NCI-H510A treated with DMSO at 0.1 percent for 48 hours (cell line): ENCODE results near the gene SEC63.
"Not testable (repeated sequence)": the region's sequence is repeated elsewhere in the genome, so short reads cannot be mapped to it uniquely, and the experiment has no call there.

ENCODE experiments used
- DNase-seq: peaks from one replicate; lab custom pipeline; 2025; lab: John Stamatoyannopoulos, UW

Gene SEC63

DNA sequence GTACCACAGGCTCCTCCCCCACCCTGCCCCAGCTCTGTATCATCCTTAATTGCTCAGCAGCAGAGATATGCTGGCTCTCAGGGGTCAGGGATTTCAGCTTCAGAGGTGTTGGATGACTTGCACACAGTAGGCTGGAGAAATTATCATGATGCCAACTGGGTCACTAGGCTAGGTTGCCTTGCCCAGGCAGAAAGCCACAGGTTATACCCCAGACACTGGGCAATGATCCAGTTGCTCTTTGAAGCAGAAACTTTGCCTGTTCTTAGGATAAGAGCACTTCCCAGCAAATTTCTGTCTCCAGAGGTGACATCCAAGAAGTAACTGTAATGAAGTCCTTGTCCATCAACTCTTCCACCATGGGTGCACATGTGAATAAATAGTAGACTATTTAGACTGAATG lies 95.6 kb downstream of the SEC63 start:
- no peak for DNase-seq

DNA sequence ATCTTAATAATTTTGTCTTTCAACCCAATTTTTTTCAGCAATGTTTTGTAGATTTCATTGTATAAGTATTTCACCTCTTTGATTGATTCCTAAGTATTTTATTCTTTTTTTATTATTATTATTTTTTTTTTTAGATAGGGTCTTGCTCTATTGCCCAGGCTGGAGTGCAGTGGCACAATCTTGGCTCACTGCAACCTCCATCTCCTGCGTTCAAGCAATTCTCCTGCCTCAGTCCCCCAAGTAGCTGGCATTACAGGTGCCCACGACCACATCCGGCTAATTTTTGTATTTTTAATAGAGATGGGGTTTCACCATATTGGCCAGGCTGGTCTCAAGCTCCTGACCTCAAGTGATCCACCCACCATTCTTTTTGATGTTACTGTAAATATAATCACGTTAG lies 97.0 kb downstream of the SEC63 start:
- DNase-seq = not testable (repeated sequence)

DNA sequence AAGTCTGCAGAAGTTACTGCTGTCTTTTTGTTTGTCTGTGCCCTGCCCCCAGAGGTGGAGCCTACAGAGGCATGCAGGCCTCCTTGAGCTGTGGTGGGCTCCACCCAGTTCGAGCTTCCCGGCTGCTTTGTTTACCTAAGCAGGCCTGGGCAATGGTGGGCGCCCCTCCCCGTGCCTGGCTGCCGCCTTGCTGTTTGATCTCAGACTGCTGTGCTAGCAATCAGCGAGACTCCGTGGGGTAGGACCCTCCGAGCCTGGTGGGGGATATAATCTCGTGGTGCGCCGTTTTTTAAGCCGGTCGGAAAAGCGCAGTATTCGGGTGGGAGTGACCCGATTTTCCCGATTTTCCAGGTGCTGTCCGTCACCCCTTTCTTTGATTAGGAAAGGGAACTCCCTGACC lies 97.9 kb downstream of the SEC63 start:
- not testable (repeated sequence) for DNase-seq

DNA sequence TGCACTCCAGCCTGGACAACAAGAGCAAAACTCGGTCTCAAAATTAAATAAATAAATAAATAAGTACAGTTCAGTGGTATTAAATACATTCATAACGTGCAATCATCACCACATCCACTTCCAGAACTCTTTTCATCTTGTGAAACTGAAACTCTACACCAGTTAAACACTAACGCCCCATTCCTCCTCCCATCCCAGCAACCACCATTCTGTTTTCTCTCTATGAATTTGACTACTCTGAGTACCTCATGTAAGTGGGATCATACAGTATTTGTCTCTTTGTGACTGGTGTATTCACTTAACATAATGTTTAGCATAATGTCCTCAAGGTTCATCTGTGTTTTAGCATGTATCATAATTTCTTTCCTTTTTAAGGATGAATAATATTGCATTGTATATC lies 104.8 kb downstream of the SEC63 start:
- no peak for DNase-seq

DNA sequence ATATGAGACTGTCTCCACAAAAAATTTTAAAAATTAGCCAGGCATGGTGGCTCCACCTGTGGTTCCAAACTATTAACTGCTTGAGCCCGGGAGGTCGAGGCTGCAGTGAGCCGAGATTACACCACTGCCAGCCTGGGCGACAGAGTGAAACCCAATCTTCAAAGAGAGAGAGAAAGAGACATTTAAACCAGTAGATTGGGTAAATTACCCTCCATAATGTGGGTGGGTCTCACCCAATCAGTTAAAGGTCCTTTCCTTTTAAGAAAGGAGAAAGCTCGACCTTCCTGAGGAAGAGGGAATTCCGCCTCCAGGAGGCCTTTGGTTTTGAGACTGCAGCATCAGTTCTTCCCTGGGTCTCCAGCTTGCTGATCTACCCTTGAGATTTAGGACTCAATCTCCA lies 108.7 kb downstream of the SEC63 start:
- no peak for DNase-seq

DNA sequence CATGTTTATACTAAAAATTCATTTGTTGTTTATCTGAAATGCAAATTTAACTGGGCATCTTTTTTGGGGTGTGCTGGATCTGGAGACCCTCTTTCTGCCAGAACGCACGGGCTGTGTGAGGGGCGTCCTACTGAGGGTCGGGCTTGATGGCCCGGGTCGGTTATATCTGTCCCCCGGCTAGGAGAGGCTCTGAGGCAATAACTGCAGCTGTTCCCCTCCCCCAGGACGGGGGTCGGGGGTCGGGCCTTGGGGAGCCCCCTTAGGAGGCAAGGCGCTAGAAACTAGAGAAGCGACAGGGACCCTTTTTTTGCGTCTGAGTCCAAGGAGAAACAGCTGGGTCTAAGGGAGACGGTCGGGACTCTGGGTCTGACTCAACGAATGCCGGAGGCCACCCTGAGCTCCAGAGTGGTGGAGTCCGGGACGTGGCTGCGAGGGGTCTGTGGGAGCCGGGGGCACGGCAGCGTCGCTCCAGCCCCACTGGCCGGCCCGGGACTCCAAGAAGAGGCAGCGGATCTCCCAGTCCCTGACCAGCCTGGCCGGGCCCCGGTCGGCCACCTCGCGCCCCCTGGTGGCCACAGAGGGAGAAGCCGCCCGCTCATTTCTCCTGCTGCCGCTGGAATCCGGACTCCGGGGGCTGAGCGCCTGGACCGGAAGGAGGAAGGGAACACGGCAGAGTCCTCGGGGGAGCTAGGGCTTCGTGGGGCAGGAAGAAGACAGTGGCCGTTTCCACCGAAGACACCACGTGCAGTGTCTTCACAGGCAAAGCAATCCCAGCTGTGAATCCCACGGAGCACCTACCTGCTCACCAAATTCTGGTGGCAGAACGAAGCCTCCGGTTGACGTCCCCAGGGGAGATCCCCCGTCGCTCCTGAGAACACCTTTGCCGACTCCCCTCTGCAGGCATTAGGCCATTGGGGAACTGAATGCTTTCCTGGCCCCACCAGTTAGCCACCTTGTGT lies 109.9 kb downstream of the SEC63 start:
- DNase-seq = peak; percentile 10

DNA sequence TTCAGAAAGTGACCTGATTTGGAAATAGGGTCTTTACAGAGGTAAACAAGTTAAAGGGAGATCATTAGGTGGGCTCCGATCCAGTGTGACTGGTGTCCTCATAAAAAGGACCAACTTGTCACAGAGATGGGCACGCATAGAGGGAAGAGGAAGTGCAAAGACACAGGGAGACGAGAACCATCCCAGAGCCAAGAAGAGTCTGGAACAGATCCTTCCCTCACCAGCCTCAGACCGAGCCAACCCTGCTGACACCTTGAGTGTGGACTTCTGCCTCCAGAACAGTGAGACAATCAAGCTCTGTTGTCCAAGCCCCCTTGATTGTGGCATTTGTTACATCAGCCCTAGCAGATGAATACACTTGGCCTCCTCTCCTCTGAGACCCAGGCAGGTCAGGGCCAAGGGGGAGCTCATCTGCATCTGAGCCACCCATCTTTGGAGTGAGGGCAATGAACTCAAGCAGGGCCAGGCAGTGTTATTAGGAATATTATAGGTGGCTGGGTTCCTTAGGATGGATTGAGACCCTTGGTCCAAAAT lies 111.7 kb downstream of the SEC63 start:
- no peak for DNase-seq

DNA sequence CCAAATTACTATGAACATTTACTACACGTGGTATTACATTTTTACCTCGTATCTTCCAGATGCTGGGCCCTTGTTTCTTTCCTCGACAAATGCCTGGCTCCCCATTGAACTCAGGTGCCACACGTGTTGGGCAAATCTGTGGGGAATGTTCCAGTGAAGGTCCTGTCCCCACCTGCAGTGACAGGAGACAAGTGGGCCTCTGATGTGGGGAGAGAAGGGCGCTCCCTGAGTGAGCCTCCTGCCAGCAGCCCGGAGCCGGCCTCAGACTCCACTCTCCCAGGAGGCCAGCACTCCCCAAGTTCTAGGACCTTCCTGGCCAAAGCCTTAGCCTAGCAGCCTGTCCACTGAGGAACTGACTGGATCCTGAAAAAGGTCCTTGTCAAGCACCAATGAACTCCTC lies 112.2 kb downstream of the SEC63 start:
- no peak for DNase-seq

DNA sequence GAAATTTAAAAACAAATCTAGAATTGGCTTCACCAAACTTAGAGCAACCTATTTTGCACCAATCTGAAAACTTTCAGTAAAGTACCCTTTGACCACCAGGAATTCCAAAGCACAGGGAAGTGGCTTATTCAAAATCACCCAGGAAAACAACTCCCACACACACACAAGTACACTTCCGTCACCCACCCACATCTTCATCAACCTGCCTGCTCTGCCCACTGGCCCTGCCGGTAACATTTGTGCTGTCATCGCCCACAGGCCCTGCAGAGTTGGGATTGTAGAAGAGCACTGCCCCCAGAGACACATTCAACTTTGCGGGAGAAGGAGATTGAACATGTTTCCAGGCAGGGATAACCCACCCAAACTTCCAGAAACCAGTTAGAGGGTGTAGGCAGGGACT lies 114.6 kb downstream of the SEC63 start:
- DNase-seq = no peak

DNA sequence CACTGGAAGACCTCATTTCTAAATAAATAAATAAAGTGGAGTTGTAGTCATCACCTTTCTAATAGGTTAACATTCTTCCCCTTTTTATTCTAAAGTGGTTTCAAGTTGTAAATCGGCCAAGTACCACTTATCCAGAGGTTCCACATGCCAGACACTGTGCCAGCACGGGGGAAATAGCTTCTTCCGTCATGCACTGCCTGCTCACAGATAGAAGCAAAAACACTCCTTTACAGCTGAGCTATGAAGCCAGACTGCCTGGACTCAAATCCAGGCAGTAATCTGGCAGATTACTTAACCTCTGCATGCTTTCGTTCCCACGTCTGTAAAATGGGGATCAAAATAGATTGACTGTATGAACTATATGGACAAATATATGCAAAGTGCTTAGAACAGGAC lies 116.7 kb downstream of the SEC63 start:
- DNase-seq = no peak

DNA sequence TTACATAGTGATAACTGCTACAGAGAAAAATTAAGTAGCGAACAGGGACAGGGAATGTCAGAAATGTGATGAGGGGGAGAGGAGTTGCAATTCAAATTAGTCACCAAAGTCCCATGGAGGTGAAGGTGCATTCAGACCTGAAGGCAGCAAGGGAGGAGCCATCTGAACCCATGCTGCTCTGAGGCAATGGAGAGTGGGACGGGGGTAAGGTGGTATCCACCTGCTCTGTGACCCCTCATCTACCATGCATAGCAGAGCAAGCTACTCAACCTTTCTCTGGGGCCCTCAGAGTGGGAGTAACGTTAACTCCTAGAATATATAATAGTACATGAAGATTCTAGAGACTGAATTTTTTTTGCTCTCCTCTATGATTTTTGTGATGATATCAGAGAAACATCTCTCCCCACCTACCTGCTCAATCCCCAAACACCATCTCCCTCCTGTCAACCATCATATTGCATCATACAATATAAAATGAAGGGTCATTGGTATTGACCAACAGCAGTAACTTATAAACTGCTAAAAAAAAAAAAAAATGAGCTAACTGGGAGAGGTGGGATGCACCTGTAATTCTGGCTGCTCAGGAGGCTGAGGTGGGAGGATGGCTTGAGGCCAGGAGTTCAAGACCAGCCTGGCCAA lies 117.3 kb downstream of the SEC63 start:
- no peak for DNase-seq

DNA sequence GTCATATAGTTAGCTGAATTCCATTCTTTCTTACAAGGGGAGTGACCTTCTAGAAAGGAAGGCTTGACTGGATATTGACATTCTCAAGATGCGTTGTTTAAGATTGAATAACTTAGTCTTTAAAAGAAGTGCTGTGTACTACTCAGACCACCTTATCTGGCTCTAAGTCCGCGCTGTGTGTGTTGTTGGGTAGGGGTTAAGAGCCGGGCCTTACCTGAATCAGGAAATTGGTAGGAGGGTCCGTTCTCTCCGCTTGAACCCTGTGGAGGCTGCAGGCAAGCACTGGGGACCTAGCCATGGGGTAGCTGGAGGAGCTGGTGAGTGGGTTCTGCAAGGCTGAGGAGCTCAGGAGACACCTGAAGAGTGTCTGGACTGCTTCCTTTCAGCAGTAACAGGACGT lies 124.9 kb downstream of the SEC63 start:
- no peak for DNase-seq

DNA sequence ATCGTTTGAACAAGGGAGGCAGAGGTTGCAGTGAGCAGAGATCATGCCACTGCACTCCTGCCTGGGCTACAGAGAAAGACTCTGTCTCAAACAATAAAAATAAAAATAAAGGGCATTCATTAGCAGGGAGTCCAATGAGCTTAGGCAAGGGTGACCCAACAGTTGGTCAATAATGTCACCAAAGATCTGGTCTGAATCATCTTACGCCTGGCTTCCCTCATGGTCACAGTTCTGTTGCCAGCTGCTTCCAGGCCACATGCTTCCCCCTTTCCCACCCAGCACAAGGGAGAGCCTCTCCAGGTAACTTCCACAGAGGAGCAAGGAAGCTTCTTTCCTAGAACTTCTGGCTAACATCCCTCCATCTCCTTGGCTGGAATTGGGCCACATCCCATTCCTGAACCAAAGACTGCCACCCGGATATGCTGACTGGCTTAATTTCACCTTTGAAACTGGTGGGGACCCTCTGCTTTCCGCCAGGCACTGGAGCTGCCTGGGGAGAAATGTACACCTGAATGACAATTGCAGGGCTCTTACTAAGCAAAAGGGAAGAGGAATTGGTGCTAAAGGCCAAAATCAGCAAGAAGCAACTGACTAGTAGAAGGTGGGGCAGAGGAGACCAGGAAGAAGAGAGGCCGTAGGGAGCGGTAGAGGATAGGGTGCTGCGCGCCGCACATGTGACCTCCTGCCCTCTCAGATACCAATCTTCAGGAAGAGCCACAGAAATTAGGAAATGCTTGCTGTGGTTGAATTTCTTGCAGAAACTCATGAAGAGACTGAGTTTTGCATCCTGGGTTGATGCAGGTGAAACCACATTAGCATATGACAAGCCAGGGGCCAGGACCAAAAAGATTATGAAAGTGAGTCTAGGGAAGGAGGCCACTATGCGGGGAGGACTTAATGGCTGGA lies 125.6 kb downstream of the SEC63 start:
- DNase-seq = no peak

DNA sequence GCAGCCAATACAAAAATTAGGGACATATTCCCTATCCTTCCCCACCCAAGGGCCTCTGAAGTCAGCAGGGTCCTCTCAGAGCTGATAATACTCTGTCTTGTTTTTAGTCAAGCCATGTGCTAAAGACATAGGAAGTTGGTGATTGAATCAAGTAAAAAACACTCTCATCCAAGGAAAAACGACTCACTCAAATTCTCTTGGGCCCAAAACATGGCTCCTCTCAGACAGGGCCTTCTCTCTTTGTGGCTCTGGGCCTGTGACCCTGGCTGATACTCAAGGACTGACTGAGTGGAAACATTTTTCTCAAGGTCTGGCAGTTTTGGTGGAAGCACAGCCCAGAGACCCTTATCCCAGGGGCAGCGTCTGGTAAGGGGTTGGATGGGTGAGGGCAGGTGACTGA lies 127.9 kb downstream of the SEC63 start:
- no peak for DNase-seq

DNA sequence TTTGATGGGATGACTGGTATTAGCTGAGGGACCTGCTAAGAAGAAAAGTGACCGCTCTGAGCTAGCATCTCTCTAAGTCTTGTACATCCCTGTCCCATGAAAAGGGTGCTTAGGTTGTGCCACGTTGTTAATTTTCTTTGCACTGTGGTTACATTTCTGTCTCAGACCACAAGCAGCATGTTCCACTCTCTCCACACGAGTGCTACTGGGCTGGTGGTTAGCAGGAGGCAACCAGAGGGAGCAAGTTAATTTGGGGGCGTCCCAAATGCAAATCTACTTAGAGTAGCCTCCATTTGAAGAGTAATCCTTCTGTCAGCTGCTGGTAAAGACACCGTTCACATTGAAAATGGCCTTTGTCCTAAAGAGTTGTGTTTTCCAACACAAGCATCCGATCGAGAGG lies 130.5 kb downstream of the SEC63 start:
- no peak for DNase-seq

DNA sequence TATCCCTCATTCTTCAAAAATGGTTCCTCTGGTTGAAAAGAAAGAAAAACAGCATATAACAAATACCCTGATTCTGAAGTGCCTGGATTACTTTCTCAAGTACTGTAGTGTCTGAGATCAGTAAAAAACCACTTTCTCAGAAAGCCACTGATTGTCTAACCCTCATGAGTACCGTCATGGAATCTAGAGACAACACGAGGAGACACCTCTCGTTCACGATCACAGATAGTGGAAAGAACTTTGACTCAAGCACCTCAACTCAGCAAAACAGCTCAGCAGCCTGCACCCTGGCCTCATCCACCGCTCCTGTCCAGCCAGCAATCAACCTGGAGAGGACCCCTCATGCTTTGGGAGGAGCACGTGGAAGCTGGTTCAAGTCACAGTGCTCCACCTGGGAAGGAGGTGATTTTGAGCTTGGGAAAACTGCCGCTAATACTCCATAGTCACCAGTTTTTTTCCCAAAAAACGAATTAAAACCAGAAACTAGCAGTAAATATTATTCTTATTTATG lies 134.9 kb downstream of the SEC63 start:
- DNase-seq = no peak

DNA sequence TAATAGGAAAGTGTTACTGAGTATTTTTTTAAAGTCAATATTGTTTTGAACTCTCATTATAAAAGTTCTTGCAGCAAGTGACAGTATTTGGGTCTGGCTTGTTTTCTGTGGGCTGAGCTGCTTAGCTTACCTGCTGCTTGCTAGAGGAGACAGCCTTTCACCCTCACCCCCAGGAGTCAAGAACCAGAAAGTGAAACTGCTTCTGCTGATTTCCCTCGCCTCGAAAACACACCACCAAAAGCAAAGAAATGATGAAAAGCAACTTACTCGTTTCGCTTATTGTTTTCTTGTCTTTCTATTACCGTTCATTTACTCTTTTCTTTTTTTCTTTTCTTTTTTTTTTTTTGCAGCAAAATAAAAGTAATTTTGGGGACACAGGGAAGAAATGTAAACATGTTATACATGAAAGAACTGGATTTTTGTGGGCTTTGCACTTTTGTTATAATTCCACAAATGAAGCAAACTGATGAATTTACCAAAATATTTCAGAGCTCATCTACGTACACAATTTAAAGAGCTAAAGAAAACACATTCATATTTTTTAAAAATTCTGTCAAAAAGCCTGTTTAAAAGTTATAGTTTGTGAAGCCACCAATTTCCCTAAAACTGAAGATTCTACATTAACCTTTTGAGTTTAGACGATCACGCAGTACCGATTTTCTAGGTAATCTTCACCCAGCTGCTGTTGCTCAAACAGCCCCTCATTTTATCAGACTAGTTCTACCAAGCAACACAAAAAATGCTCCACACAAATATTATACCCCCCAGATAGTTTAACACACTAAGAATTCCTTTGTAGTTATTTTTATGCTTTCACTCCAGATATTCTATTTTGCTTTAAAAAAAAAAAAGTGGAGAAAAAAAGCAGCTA lies 135.6 kb downstream of the SEC63 start:
- DNase-seq = no peak

DNA sequence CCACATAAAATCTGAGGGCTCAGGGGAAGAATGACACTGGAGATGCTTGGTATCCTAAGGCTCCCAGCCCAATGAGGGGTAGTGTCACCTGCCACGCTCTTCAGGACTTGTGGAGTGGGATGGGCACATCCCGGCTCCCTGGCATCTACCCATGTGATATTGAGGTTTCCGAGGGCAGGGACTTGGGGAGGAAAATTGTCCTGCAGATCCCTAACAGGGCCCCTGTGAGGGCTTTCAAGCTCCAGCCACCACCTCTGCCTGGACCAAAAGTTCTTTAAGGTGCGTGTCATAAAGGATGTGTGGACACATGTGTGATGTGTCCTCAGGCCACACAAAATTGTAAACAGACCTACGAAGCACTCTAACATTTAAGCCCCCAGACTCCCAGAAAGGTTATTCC lies 136.4 kb downstream of the SEC63 start:
- DNase-seq = no peak

DNA sequence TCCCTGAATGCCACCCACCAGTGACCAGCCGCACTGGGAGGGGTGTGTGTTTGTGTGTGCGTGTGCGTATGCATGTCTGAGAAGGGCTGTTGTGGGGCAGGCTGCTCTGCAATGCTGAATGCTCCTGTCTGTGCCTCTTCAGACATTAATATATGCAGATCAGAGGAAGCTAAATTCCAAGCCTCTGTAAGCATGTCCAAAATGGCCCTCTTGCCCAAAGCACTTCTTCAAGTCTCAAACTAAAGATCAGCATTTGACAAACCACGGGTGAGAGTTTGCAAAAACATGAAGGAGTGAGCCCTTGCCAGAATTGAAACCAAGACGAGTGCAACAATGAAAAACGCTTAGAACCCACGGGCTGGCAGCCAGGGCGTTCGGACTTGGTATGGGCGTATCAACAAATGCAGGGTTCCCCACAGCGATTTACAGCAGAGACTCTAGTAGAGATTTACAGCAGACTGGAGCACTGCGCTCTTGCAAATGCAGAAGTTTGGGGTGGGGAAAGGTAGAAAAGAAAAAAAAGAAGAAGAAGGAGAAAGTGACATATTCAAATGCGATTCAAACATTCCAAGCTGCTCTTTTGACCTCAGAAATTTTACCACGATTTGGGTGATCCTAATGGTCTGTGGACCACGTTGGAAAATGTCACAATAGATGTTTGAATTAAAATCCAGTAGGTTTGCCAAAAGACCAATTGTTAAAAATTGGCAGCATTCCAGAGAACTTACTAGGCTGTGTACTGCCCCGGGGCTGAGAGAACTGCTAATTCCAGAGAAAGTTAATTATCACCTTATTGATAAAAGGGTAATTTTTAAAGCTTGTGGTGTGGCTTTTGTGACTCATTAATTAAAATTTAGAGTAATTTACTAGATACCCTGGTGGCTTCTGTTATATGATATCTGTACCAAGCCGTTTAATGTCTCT lies 137.4 kb downstream of the SEC63 start:
- DNase-seq = no peak

DNA sequence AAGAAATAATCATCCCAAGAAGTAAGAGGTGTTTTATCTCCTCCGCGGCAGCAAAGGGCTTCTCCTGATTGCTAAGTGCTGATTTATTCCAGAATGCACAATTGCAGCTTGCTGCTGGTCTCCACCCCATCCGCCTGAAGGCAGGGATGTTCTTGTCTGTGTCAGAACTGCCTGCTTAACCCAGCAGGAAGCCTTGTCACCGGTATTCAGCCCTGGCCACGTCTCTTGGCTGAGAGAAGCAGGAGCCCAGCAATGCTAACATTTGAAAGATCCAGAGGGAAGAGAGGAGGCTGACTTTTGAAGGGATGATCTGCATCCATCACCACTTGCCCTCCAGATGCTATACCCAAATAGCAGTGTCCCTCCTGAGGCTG lies 138.1 kb downstream of the SEC63 start:
- DNase-seq = no peak
